GM13976 (cell line): ENCODE results near the gene LRRC8E.

Source experiments
- DNase-seq: peaks from one replicate; pipeline ENCODE4 v3.0.0; 2012; ENCODE audit warnings: low spot score
- CTCF ChIP-seq: IDR thresholded peaks from 2 replicates; pipeline ENCODE4 v1.5.1; 2012; ENCODE audit warnings: borderline replicate concordance, mild to moderate bottlenecking; ENCODE audit not compliant: insufficient read depth; ENCODE audit errors: extremely low read depth, missing control alignments, control extremely low read depth
- in situ Hi-C: fragments of 300-500 bp; cut with MboI; formaldehyde crosslinking; loops from one replicate; pipeline ENCODE4 v1.12.0; 2022; ENCODE audit warnings: low sequenced_read_pairs, mixed read lengths, inconsistent platforms; ENCODE audit not compliant: unreplicated experiment

The LRRC8E gene

GRCh38 chr19:7920519-7921301 is 32.4 kb downstream of the LRRC8E start:
- DNase-seq: peak; percentile 98
- TF ChIP-seq CTCF: no peak
- in situ Hi-C loops: no loop called here

DNA sequence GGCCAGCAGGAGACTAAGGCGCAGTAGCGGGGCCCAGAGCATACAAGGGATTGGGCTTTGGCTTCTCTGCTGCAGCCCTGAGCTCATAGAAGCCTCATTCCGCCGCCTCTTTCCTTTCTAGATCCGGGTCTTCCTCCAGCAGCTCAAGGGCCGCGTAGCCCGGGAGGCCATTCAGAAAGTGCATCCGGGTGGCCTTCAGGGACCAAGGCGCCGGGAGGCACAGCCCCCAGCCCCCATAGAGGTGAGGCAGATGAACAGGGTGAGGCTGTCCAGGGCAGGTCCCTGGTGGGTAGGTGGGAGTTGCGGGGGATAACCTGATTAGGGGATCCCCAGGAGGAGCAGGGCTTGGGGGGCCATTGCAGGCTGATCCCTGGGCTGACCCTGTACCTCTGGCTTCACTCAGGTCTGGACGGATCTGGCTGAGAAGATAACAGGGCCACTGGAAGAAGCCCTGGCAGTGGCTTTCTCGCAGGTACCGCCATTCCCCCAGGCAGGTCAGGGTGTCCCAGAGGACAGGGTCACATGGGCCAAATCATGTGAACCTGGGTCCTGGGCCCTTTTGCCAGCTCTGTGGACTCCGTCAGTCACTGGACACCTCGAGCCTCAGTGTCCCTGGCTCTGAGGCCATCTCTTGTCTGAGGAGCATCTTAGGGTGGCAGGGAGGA is 33.1 kb downstream of the LRRC8E start:
- in situ Hi-C loops: no loop called here
- no peak for TF ChIP-seq CTCF
- DNase-seq: no peak

DNA sequence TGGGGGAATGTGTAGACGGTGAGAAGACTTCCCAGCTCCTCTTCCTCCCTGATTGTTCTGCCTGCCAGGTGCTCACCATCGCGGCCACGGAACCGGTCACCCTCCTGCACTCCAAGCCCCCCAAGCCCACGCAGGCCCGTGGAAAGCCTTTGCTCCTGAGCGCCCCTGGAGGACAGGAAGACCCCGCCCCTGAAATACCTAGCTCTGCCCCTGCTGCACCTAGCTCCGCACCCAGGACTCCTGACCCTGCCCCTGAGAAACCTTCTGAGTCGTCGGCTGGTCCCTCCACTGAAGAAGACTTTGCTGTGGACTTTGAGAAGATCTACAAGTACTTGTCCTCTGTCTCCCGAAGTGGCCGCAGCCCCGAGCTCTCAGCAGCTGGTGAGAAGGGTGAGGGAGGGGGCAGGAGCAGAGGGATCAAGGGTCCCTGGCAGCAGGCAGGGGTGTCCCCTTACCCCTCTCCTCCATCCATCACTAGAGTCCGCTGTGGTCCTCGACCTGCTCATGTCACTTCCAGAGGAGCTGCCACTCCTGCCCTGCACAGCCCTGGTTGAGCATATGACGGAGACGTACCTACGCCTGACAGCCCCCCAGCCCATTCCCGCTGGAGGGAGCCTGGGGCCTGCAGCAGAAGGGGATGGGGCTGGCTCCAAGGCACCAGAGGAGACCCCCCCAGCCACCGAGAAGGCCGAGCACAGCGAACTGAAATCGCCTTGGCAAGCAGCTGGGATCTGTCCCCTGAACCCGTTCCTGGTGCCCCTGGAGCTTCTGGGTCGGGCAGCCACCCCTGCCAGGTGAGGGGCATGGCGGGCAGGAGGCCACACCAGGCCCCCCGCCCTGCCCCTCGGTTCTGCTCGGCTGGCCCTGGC is 33.9 kb downstream of the LRRC8E start:
- no peak for DNase-seq
- TF ChIP-seq CTCF: no peak
- in situ Hi-C loops: no loop called here

DNA sequence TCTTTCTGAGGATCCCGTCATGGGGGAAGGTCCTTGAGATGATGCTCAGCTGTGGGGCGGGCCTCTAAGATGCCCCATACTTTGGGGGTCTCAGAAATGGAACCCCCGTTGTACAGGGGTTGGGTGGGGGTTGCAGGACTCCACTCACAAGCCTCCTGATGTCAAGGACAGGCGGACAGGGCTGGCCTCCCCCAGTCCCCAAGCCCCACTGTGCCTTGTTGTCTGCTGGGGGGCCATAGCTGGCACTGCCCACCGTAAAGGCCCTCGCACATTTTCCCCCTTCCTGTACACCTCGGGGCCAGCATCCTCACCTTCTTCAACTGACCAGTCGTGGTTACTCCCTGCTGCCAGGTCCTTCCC is 34.5 kb downstream of the LRRC8E start:
- TF ChIP-seq CTCF: no peak
- no peak for DNase-seq
- in situ Hi-C loops: no loop called here

GRCh38 chr19:7923295-7924191 is 35.2 kb downstream of the LRRC8E start:
- TF ChIP-seq CTCF: no peak
- in situ Hi-C loops: no loop called here
- DNase-seq: no peak
